ENCODE data around the gene H2BK1.

DNA sequence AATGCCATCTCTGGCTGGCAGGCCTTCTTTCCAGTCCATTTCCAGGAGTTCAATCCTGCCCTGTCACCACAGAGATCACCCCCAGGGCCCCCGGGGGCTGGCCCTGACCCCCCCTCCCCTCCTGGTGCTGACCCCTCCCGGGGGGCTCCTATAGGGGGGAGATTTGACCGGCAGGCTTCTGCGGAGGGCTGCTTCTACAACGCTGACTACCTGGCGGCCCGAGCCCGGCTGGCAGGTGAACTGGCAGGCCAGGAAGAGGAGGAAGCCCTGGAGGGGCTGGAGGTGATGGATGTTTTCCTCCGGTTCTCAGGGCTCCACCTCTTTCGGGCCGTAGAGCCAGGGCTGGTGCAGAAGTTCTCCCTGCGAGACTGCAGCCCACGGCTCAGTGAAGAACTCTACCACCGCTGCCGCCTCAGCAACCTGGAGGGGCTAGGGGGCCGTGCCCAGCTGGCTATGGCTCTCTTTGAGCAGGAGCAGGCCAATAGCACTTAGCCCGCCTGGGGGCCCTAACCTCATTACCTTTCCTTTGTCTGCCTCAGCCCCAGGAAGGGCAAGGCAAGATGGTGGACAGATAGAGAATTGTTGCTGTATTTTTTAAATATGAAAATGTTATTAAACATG is 28.0 kb upstream of the H2BK1 start:
- TF ChIP-seq GATA2 (IDR thresholded peaks at IDR 0.05; ENCODE audit: low read depth, low read length) (no peak), GATA3 (IDR thresholded peaks at IDR 0.05; ENCODE audit: low read depth, low read length) (no peak)

Measured in SH-SY5Y (cell line).